GM19463 (cell line): ENCODE results near the gene MUC12.
"Not testable (repeated sequence)": the region's sequence is repeated elsewhere in the genome, so short reads cannot be mapped to it uniquely, and the experiment has no call there.

ENCODE experiments used
- ATAC-seq: cut with Tn5 transposase; IDR thresholded peaks from one replicate; pipeline ENCODE4 v1.9.1; 2021; ENCODE audit warnings: mild to moderate bottlenecking, moderate library complexity; ENCODE audit not compliant: unreplicated experiment

MUC12 gene

DNA sequence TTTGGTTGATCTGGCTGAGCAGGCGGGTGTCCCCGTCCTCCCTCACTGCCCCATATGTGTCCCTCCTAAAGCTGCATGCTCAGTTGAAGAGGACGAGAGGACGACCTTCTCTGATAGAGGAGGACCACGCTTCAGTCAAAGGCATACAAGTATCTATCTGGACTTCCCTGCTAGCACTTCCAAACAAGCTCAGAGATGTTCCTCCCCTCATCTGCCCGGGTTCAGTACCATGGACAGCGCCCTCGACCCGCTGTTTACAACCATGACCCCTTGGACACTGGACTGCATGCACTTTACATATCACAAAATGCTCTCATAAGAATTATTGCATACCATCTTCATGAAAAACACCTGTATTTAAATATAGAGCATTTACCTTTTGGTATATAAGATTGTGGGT, 89.0 kb downstream of the MUC12 start:
- no peak for ATAC-seq

DNA sequence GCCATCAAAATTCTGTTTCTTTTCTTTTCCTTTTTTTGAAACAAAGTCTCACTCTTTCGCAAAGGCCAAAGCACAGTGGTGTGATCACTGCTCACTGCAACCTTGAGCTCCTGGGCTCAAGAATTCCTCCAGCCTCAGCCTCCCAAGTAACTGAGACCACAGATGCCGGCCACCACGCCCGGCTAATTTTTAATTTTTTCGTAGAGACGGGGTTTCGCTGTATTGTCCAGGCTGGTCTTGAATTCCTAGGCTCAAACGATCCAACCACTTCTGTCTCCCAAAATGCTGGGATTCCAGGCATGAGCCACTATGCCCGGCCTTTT, 90.2 kb downstream of the MUC12 start:
- ATAC-seq, result no peak

DNA sequence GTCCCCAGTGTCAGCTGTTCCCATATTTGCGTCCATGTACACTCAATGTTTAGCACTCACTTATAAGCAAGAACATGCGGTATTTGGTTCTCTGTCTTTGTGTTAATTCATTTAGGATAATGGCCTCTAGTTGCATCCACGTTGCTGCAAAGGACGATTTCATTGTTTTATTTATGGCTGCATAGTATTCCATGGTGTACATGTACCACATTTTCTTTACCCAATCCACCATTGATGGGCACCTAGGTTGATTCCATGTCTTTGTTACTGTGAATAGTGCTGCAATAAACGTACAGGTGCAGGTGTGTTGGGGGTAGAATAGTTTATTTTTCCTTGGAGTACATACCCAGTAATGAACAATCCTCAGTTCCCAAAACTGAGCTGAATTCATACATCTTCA, 91.6 kb downstream of the MUC12 start:
- no peak for ATAC-seq

DNA sequence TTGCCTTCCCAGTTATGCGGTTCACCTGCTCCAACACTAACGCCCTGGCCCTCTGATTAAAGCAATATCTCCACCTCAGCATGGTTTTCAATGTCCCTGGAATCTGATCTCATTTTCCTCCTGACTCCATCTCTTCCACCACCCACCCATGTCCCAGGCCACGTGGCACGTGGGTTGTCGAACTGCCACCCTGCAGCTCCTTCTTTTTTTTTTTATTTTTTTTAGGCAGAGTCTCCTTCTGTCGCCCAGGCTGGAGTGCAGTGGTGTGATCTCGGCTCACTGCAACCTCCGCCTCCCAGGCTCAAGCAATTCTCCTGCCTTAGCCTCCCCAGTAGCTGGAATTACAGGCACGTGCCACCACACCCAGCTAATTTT, 94.8 kb downstream of the MUC12 start:
- not testable (repeated sequence) for ATAC-seq

DNA sequence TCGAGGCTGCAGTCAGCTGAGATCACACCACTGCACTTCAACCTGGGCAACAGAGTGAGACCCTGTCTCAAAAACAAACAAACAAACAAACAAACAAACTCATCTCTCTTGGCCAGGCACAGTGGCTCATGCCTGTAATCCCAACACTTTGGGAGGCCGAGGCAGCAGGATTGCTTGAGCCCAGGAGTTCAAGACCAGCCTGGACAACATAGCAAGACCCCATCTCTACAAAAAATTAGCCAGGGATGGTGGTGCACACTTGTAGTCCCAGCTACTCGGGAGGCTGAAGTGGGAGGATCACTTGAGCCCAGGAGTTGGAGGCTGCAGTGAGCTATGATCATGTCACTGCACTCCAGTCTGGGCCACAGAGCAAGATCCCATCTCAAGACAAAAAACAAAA, 95.8 kb downstream of the MUC12 start:
- not testable (repeated sequence) for ATAC-seq

DNA sequence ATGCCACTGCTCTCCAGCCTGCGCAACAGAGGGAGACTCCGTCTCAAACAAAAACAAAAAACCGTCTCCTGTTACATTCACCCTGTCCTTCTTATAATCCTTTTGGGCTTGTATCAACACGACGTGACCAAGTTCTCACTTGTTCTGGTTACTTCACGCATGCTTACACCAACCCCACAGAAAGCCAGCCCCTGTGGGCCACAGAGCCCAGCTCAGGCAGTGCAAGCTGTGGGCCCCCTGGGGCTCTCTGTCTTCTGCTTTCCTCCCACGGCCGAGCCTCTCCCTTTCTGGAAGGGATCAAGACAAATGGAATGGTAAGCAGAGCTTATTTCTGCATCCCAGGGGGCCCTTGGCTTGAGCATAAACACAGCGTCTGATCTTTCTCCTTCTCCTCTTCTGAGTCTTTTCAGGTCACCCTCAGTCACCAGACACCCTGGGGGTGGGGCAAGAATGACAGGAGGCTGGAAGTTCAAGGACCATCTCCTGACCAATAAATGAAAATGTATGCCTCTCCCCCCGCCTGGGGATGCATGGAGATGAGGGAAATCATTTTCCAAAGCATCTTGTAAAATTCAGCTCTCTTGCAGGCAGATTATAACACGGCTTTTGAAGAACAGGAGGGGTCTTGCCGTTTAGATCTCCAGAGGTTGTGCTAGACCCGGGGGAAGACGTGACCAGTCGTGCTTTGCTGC, 96.9 kb downstream of the MUC12 start:
- no peak for ATAC-seq

DNA sequence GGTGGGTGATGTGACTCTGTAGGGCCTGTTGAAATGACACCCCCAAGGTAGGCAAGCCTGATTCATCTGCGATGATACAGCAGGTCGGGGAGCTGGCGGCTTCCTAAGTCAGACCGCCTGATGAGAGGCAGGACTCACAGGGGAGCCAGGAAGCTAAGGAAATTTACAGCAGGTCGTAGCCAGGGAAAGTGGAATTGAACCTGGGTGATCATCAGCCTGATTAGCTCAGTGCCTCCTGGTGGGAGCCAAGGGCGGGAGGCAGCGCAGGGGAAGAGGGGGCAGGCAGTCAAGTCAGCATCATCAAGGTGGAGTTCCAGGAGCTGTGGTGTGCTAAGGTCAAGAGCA, 97.4 kb downstream of the MUC12 start:
- no peak for ATAC-seq

DNA sequence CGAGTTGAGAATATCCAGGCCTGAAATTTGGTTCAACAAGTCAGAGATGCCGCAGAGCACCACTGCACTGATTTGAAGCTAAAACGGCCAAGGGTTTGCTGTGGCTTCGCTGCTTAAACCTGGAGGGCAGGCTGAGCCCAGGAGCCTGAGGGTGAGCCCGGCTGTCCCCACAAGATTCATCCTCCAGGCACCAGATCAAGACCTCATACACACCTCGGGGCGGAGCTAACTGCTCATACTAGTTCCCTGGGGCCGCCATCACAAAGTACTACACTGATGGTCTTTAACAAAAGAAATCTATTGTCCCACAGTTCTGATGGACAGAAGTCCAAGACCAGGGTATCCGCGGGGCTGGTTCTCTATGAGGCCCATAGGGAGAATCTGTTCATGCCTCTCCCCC, 99.0 kb downstream of the MUC12 start:
- ATAC-seq, result no peak
